ENCODE results near the gene RIPOR3.
"Not testable (repeated sequence)": the region's sequence is repeated elsewhere in the genome, so short reads cannot be mapped to it uniquely, and the experiment has no call there.

Gene RIPOR3

GRCh38 chr20:50723672-50724071 lies 32.3 kb upstream of the RIPOR3 start:
- DNase-seq, result no peak

- no peak for DNase-seq
Observed at GRCh38 chr20:50722424-50723155, 31.2 kb upstream of the RIPOR3 start.

DNA sequence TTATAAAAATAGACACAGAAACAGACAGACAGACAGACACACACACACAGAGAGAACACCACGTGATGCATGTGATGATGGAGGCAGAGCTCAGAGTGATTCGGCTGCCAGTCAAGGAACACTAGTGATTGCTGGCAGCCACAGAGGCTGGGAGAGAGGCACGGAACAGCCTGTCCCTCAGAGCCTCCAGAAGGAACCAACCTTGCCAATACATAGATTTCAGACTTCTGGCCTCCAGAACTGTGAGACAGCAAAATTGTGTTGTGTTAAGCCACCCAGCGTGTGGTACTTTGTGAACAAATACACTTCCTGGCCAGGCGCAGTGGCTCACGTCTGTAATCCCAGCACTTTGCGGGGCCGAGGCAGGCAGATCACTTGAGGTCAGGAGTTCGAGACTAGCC lies 30.5 kb upstream of the RIPOR3 start:
- DNase-seq, result no peak

GRCh38 chr20:50720582-50720981 lies 29.2 kb upstream of the RIPOR3 start:
- no peak for DNase-seq

DNA sequence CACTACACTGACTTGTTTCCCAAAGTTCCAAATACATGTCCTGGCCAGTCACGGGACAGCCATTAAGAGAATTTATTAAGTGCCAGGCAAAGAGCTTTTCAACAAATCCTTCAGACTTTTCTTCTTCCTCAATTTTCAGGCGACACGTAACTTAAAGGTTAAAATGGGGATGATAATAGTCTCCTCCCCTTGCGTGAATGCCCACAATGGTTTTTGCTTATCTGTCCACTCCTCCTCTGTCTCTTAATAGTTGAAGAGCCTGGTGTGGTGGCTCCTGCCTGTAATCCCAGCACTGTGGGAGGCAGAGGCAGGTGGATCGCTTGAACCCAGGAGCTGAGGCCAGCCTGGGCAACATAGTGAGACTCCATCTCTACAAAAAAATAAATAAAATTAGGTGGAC lies 28.7 kb upstream of the RIPOR3 start:
- DNase-seq, result no peak

DNA sequence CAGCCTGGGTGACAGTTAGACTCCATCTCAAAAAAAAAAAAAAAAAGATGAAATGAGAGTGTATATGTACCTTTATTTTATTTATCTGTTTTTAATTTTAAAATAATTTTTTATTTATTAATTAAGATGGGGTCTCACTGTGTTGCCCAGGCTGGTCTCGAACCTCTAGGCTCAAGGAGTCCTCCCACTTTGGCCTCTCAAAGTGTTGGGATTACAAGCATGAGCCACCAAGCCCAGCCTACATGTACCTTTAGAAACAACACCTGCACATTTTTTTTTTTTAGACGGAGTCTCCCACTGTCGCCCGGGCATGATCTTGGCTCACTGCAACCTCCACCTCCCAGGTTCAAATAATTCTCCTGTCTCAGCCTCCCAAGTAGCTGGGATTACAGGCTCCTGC lies 28.0 kb upstream of the RIPOR3 start:
- DNase-seq, result no peak

DNA sequence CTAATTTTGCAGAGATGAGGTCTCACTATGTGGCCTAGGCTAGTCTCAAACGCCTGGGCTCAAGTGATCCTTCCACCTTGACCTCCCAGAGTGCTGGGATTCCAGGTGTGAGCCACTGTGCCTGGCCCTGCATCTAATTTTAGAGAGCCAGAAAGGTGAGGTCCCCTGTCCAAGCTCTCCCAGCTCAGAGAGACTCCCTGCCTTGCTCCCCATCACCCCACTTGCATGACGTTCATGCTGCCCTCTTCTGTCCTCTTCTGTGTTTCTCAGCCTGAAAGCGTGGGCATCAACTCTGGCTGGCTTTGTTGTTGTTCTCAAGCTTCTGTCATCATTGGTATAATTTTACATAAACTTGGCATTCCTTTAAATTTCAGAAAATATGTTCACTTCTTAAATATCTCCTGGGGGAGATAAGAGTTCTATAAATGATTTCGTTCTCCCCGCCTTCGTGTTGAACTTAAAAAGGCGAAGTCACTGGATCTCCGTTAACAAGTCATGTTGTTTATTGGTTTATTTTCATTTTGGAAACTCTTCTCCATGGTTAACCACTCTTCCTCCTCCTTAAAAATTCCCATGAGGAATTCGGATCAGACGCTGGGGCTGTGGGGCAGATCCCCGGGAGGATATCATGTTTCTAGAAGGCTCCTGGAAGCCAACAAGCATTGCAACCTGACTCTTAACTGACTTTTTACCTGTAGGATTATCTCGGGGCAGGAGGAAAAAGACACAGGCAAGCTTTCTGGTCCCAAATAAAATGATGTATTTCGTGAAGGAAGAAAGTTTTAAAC lies 26.8 kb upstream of the RIPOR3 start:
- DNase-seq, result no peak

- DNase-seq, result no peak
Observed at GRCh38 chr20:50717312-50717711, 26.0 kb upstream of the RIPOR3 start.

GRCh38 chr20:50716518-50716917 lies 25.2 kb upstream of the RIPOR3 start:
- no peak for DNase-seq

DNA sequence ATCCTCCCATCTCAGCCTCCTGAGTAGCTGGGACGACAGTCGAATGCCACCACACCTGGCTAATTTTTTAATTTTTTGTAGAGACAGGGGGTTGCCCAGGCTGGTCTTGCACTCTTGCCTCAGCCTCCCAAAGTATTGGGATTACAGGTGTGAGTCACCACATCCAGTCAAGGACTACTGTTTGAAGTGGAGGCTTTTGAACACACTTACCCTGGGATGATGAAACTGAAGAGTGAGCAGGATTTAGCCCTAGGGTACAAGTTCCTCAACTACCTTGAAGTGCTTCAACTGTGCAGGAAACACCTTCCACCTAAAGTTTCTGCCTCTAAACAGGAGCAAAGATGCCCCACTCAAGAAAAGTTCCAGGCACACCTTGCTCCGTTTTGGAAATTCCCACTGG lies 24.4 kb upstream of the RIPOR3 start:
- DNase-seq, result no peak

DNA sequence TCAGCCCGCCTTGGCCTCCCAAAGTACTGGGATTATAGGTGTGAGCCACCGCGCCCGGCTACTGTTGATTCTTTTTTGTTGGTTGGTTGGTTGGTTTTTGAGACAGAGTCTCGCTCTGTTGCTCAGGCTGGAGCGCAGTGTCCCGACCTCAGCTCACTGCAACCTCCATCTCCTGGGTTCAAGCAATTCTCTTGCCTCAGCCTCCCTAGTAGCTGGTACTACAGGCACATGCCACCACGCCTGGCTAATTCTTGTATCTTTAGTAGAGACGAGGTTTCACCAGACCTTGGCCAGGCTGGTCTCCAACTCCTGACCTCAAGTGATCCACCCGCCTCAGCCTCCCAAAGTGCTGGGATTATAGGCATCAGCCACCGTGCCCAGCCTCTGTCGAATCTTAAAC lies 23.1 kb upstream of the RIPOR3 start:
- not testable (repeated sequence) for DNase-seq

DNA sequence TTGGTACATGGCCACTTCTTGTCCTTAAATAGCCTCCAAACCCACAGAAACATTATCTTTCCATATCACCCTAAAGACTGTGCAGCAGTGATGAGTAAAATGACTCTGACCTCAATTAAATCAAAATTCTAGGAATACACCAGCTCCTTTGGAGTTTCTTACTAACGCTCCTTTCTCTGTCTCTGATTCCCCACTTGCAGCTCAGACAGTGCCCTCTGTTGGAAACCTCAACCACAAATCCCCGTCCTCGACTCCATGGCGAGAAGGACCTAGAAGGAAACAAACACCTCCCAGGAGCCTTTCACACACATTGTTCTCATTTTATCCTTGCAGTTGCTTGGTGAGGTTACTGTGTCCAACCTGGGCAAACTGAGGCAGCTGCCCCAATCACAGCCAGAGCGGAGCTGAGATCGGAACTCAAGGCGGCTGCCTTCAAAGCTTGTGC lies 22.3 kb upstream of the RIPOR3 start:
- DNase-seq, result no peak

DNA sequence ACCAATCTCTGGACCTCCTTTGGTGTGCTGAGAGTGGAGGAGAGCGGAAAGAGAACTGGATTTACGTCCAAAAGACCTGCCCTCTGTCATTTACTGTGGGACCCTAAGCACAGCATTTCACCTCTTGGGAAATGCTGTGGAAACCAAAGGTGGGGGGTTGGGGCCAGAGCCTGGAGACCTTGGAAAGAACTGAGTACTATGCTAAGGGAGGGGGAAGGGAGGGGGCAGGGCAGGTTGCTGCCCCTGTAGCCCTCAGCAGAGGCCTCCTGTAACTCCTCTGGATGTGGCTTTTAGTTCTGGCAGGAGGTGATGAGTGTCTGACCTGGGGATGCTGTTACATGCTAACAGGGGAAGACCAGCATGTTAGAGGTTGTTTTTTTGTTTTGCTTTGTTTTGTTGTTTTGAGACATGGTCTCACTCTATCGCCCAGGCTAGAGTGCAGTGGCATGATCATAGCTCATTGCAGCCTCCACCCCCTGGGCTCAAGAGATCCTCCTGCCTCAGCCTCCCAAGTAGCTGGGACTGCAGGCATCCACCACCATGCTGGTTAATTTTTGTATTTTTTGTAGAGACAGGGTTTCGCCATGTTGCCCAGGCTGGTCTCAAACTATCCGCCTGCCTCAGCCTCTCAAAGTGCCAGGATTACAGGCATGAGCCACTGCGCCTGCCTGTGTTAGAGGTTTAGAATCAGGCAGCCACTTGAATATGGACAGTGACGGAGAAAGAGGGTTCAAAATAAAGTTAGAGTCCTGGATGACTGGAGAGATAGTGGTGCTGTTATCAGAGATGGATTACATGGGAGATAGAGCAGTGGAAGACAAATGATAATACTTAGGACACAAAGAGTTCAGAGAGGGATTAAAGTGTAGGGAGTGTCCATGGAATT lies 21.7 kb upstream of the RIPOR3 start:
- no peak for DNase-seq

- no peak for DNase-seq
Observed at GRCh38 chr20:50711113-50711825, 19.9 kb upstream of the RIPOR3 start.

- no peak for DNase-seq
Observed at GRCh38 chr20:50710492-50711063, 19.2 kb upstream of the RIPOR3 start.

GRCh38 chr20:50709636-50709973 lies 18.3 kb upstream of the RIPOR3 start:
- no peak for DNase-seq

GRCh38 chr20:50708845-50709635 lies 17.7 kb upstream of the RIPOR3 start:
- DNase-seq, result no peak

DNA sequence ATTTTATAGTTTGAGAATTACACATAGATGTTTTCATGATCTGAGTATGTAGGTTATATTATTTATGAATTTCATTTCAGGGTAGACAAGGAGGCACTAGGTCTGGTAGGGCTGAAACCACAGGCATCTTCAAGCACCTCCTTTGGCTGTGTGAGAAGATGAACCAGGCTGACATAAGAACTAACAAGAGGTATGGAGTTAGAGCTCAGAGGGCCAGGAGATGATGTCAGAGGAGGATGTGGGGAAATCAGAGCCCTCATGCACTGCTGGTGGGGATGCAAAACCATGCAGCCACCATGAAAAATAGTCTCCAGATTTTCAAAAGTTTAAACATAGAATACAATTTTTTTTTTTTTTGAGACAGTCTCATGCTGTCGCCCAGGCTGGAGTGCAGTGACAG lies 13.6 kb upstream of the RIPOR3 start:
- DNase-seq, result no peak

DNA sequence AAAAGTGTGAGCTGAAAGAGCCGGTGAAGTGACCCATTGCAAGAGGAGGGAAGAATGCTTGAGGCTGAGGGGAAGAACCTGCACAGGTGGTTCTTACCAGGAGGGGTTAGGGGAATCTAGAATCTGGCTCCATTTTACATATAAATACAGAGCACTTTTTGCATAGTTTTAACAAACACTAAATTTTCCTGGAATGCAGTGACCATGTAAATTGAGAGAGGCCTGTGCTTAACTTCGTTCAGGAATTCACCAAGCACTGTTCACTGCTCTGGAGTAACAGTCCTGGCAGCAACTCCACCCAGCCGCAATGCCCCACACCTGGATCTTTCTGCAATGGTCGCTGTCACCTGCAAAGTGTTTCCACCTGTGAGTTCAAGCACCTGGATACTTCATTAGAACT lies 13.2 kb upstream of the RIPOR3 start:
- no peak for DNase-seq

GRCh38 chr20:50703651-50704438 lies 12.5 kb upstream of the RIPOR3 start:
- DNase-seq, result not testable (repeated sequence)

Data from stimulated activated CD4-positive, alpha-beta T cell treated with anti-CD3 and anti-CD28 coated beads, Interleukin-1b, Interleukin-23, amount 100 ng/mL, for 48 hours (primary cell).